Natural killer cell (primary cell): ENCODE data around the gene EHMT1. TPM values are rescaled to one million over a fixed set of nuclear protein-coding genes. Genes with fewer than 3 reads are reported as not detected.

Experiments used
- ATAC-seq, 3 donors: fragments of 150-1000 bp in 2 of 3; fragments of 200-7000 bp in 1 of 3; cut with Tn5 transposase; 1 replicate in 1 of 3; 2 replicates in 2 of 3; pipeline ENCODE4 v1.10.0; 2021; ENCODE audit warnings: mild to moderate bottlenecking in 2 of 3, moderate library complexity in 2 of 3
- DNase-seq, 2 donors: peaks; one replicate each; pipeline versions ENCODE4 v3.0.0 to v3.0.0-alpha.2; 2013 to 2021; ENCODE audit warnings: mixed read lengths in 1 of 2
- H3K27ac ChIP-seq: one replicate; pipeline ENCODE4 v1.5.1; 2013; ENCODE audit warnings: mild to moderate bottlenecking, low read length
- H3K27me3 ChIP-seq: one replicate; pipeline ENCODE4 v1.6.1; 2013; ENCODE audit warnings: low read length; ENCODE audit not compliant: control insufficient read depth, insufficient read depth
- H3K36me3 ChIP-seq: one replicate; pipeline ENCODE4 v1.6.1; 2013; ENCODE audit warnings: low read length; ENCODE audit not compliant: control insufficient read depth, insufficient read depth
- H3K4me1 ChIP-seq: one replicate; pipeline ENCODE4 v1.6.1; 2013; ENCODE audit warnings: low read length; ENCODE audit not compliant: control insufficient read depth, insufficient read depth
- H3K4me3 ChIP-seq: one replicate; pipeline ENCODE4 v1.5.1; 2013; ENCODE audit warnings: low read length
- H3K9me3 ChIP-seq: one replicate; pipeline ENCODE4 v1.6.1; 2013; ENCODE audit warnings: low read length; ENCODE audit not compliant: control insufficient read depth, insufficient read depth
- H3K27ac Mint-ChIP-seq, 2 donors: one replicate each; pipeline ENCODE4 v1.8.0; 2022; ENCODE audit warnings: mild to moderate bottlenecking in 2 of 2, mixed read lengths in 2 of 2, moderate library complexity in 1 of 2
- H3K27me3 Mint-ChIP-seq, 2 donors: one replicate each; pipeline ENCODE4 v1.8.0; 2022; ENCODE audit warnings: low read depth in 2 of 2, mixed read lengths in 2 of 2
- H3K36me3 Mint-ChIP-seq: one replicate; pipeline ENCODE4 v1.8.0; 2022; ENCODE audit warnings: mixed read lengths
- H3K4me1 Mint-ChIP-seq, 2 donors: one replicate each; pipeline ENCODE4 v1.8.0; 2022; ENCODE audit warnings: mixed read lengths in 2 of 2
- H3K4me3 Mint-ChIP-seq: one replicate; pipeline ENCODE4 v1.8.0; 2022; ENCODE audit warnings: mild to moderate bottlenecking, moderate library complexity, mixed read lengths
- H3K9me3 Mint-ChIP-seq, 2 donors: one replicate each; pipeline ENCODE4 v1.8.0; 2022; ENCODE audit warnings: mixed read lengths in 2 of 2
- CTCF ChIP-seq: fragments of 200-600 bp; IDR thresholded peaks from one replicate; pipeline ENCODE4 v1.8.0; 2022; ENCODE audit warnings: antibody characterized with exemption
- WGBS: methylation state at CpG from one replicate; pipeline ENCODE4 v1.1.7; 2013; ENCODE audit warnings: missing lambda C conversion rate; ENCODE audit not compliant: insufficient coverage; 5-methylcytosine and 5-hydroxymethylcytosine counted together
- intact Hi-C: fragments of 100-400 bp; cut with micrococcal nuclease; formaldehyde crosslinking; loops from one replicate; pipeline ENCODE4 v1.14.2; 2022
- total RNA-seq, 4 donors: library from RNA; stranded (reverse); fragments of 120-200 nt in 1 of 4; gene quantifications; one replicate each; pipeline versions ENCODE4 v1.2.3 to v1.2.4, GENCODE V29; 2013 to 2022

Gene EHMT1
- total RNA-seq, 3 donors from 2014 or later (not counting 1 experiment from before 2014, with no cell fraction given), result 173 to 200 (median 176) TPM

- no peaks in the 10 kb centered on the region for H3K9me3 ChIP-seq
- H3K9me3 Mint-ChIP-seq, result no peaks in the 10 kb centered on the region
- H3K27ac Mint-ChIP-seq, result peak overlapping the region; percentile 87 to 94
- H3K4me1 ChIP-seq, result peaks cover 31% of the 10 kb centered on the region
- peaks cover 15% of the 10 kb centered on the region for H3K36me3 ChIP-seq
- H3K27me3 Mint-ChIP-seq, result no peaks in the 10 kb centered on the region
- intact Hi-C loops, result loop anchor here (2.0 kb wide), 1 partner anchor 41 kb away; the partner anchor contains the start of gene DPH7
- peak overlapping the region; percentile 72 for H3K27ac ChIP-seq
- peak overlapping the region; percentile 67 for H3K4me3 ChIP-seq
- DNase-seq (peak in 1 of 2 donors; percentile 62), ATAC-seq (peak; percentile 6 to 25 (median 13))
- TF ChIP-seq CTCF, result no peak
- H3K36me3 Mint-ChIP-seq, result no peaks in the 10 kb centered on the region
- WGBS, result under 1% methylated on average over 58 of the region's 58 CpGs
- peaks cover 31 to 36% of the 10 kb centered on the region in 2 donors for H3K4me1 Mint-ChIP-seq
- H3K4me3 Mint-ChIP-seq, result peak overlapping the region; percentile 84
- H3K27me3 ChIP-seq, result no peaks in the 10 kb centered on the region
Measured at GRCh38 chr9:137619240-137620047, 639 bp downstream of the EHMT1 start.

- H3K36me3 ChIP-seq, result peaks cover 9% of the 10 kb centered on the region
- no peaks in the 10 kb centered on the region for H3K9me3 ChIP-seq
- H3K27me3 Mint-ChIP-seq, result no peaks in the 10 kb centered on the region
- no peak for ATAC-seq
- WGBS, result 48% methylated on average over 2 of the region's 4 CpGs
- no peaks in the 10 kb centered on the region for H3K27me3 ChIP-seq
- peak overlapping the region; percentile 87 to 94 for H3K27ac Mint-ChIP-seq
- no peak for DNase-seq
- H3K4me3 Mint-ChIP-seq, result peak overlapping the region; percentile 84
- peaks cover 37% of the 10 kb centered on the region for H3K4me1 ChIP-seq
- H3K36me3 Mint-ChIP-seq, result no peaks in the 10 kb centered on the region
- H3K9me3 Mint-ChIP-seq, result no peaks in the 10 kb centered on the region
- no peak for TF ChIP-seq CTCF
- H3K4me1 Mint-ChIP-seq, result peaks cover 32 to 37% of the 10 kb centered on the region in 2 donors
- H3K27ac ChIP-seq, result peak overlapping the region; percentile 72
- H3K4me3 ChIP-seq, result peak overlapping the region; percentile 67
- intact Hi-C loops, result no loop called here
Measured at GRCh38 chr9:137620048-137620405, 1.2 kb downstream of the EHMT1 start.

GRCh38 chr9:137620581-137620980 lies 1.8 kb downstream of the EHMT1 start:
- Mint-ChIP-seq H3K4me3 (peak overlapping the region; percentile 50), H3K36me3 (no peaks in the 10 kb centered on the region), H3K4me1 (peaks cover 38 to 43% of the 10 kb centered on the region in 2 donors), H3K27ac (peak overlapping the region; percentile 64 to 70), H3K27me3 (no peaks in the 10 kb centered on the region), H3K9me3 (no peaks in the 10 kb centered on the region)
- 75% methylated on average over 7 of the region's 7 CpGs for WGBS
- DNase-seq, result no peak
- Histone ChIP-seq H3K4me3 (no peak overlapping the region), H3K9me3 (no peaks in the 10 kb centered on the region), H3K4me1 (peaks cover 42% of the 10 kb centered on the region), H3K27ac (no peak overlapping the region), H3K27me3 (no peaks in the 10 kb centered on the region), H3K36me3 (peaks cover 4% of the 10 kb centered on the region)
- TF ChIP-seq CTCF, result no peak
- ATAC-seq, result no peak
- intact Hi-C loops, result no loop called here
